ENCODE data around the gene MPEG1.

Gene MPEG1

GRCh38 chr11:59187035-59187434 lies 25.7 kb downstream of the MPEG1 start:
- no peak for FAIRE-seq

- FAIRE-seq, result no peak
Observed at GRCh38 chr11:59186130-59186594, 26.6 kb downstream of the MPEG1 start.

GRCh38 chr11:59185386-59185945 lies 27.3 kb downstream of the MPEG1 start:
- no peak for FAIRE-seq

- no peak for FAIRE-seq
Observed at GRCh38 chr11:59184691-59185339, 27.9 kb downstream of the MPEG1 start.

- no peak for FAIRE-seq
Observed at GRCh38 chr11:59183771-59184170, 29.0 kb downstream of the MPEG1 start.

GRCh38 chr11:59182457-59183151 lies 30.1 kb downstream of the MPEG1 start:
- no peak for FAIRE-seq

GRCh38 chr11:59181746-59182456 lies 30.8 kb downstream of the MPEG1 start:
- FAIRE-seq, result no peak

- no peak for FAIRE-seq
Observed at GRCh38 chr11:59180907-59181306, 31.8 kb downstream of the MPEG1 start.

- FAIRE-seq, result no peak
Observed at GRCh38 chr11:59180168-59180776, 32.5 kb downstream of the MPEG1 start.

GRCh38 chr11:59179121-59179520 lies 33.6 kb downstream of the MPEG1 start:
- no peak for FAIRE-seq

GRCh38 chr11:59178402-59178801 lies 34.3 kb downstream of the MPEG1 start:
- no peak for FAIRE-seq

- FAIRE-seq, result no peak
Observed at GRCh38 chr11:59176330-59176729, 36.4 kb downstream of the MPEG1 start.

- FAIRE-seq, result no peak
Observed at GRCh38 chr11:59175091-59175501, 37.6 kb downstream of the MPEG1 start.

- FAIRE-seq, result no peak
Observed at GRCh38 chr11:59174664-59175033, 38.1 kb downstream of the MPEG1 start.

- FAIRE-seq, result no peak
Observed at GRCh38 chr11:59173964-59174663, 38.6 kb downstream of the MPEG1 start.

GRCh38 chr11:59173080-59173963 lies 39.4 kb downstream of the MPEG1 start:
- no peak for FAIRE-seq

GRCh38 chr11:59172345-59173079 lies 40.2 kb downstream of the MPEG1 start:
- FAIRE-seq, result no peak

- no peak for FAIRE-seq
Observed at GRCh38 chr11:59171508-59172322, 41.0 kb downstream of the MPEG1 start, which contains the start of gene DTX4. Gene DTX4, plus strand, starts transcription at chr11:59172132. Its CDS starts 464 bp downstream, at chr11:59172596.

- FAIRE-seq, result no peak
Observed at GRCh38 chr11:59164028-59164427, 48.7 kb downstream of the MPEG1 start.

All from G401.6 (cell line).